HG03442 (cell line): Measurements from ENCODE around the gene SYNE1.
A peak's percentile ranks its signal among the peaks of the same experiment; 100 is the strongest.
"Not testable (repeated sequence)": the region's sequence is repeated elsewhere in the genome, so short reads cannot be mapped to it uniquely, and the experiment has no call there.

Source experiments
- ATAC-seq: cut with Tn5 transposase; IDR thresholded peaks from one replicate; pipeline ENCODE4 v1.9.1; 2021; ENCODE audit warnings: mild to moderate bottlenecking, moderate library complexity; ENCODE audit not compliant: unreplicated experiment

Gene SYNE1

DNA sequence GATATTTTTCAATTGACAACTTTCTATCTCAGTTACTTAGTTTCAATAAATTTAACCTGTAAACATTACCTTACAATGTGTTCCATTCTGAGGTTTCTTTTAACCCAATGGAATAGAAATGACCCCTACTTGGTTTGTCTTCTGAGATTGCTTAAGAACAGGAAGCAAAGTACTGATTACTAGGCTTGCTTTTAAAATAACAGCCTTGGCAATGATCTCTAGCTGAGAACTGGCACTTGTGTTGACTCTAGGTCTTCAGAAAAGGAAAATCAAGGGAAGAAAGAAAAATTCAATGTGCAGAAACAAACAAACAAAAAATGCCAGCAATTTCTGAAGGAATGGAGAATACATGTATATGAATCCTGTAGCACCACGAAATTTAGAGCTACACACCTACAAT, 66.1 kb downstream of the SYNE1 start:
- no peak for ATAC-seq

DNA sequence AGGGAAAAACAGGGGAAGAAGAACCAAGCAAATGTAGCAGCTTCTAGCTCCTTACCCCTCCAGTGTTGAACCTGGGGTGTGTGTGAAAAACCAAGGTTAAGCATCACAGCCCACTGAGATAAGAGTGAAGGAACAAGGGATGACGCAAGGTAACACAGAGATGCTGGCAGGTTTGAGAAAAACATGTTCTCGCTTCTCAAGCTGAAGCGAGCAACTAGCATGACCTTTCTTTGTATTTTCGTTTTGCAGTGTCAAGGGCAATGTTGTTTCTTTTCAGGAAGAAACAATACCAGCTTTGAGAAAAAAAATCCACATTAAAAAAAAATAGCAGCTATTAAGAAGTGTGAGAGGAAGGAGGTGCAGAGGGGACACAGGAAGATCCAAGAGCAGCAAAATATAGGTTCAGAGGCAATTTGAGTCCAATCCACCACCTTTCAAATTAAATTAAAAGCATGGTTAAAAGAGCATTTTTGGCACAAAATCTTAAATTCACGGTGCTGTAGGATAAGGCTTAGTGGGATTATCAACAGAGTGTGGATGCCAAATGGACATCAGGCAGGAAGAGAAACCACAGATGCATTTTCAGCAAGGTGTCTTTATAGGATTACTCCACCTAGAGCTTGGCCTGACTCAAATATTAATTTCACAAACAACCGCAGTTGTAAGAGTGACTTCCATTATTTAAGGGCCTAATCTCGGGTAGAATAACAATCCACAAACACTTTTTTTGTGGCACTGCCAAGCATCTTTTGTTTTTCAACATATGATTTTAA, 70.9 kb downstream of the SYNE1 start:
- ATAC-seq = no peak

- ATAC-seq = no peak
These were observed 74.0 kb downstream of the SYNE1 start for GRCh38 chr6:152563177-152563576.

DNA sequence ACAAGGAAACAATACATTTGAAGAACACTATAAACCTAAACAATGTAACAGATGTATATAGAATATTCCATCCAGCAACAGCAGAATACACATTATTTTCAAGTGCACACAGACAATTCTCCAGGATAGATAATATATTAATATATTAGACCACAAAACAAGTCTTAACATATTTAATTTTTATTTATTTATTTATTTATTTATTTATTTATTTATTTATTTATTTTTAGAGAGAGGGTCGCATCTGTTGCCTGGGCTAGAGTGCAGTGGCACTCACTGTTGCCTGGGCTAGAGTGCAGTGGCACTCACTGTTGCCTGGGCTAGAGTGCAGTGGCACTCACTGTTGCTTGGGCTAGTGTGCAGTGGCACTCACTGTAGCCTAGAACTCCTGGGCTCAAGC, 78.4 kb downstream of the SYNE1 start:
- not testable (repeated sequence) for ATAC-seq

GRCh38 chr6:152557502-152557901, 79.7 kb downstream of the SYNE1 start:
- ATAC-seq = no peak

DNA sequence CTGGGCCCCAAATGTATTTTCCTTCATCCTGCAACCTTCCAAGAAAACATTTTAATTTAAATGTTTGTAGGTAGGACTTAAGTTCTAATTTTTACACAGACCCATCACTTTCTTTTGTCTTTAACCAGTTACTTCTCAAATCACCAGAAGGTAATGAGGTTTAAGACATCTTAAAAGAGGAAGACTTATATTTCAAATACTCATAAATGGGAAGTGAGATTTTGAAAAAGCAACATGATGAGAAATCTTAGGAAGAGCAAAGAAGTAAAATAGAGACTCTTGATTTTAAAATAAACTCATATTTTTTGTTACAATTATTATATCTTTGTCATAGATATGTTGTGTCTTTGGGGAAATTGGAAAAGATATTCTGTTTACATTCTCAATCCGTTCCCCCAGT, 82.3 kb downstream of the SYNE1 start:
- no peak for ATAC-seq

- peak; percentile 95 for ATAC-seq
These were observed 84.4 kb downstream of the SYNE1 start for GRCh38 chr6:152552616-152553209.

DNA sequence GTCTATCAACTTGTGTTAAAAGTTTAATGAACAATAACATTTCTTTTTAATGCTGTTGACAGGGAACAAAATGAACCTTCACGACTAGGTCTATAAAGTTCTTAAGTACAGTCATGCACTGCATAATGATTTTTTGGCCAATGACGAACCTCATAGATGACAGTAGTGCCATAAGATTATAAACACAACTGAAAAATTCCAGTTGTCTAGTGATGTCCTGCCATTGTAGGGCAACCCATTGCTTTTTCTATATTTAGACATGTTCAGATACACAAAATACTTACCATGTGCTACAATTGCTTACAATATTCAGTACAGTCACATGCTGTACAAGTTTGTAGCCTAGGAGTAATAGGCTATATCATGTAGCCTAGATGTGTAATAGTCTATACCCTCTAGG, 93.6 kb downstream of the SYNE1 start:
- ATAC-seq = no peak

GRCh38 chr6:152540381-152540780, 96.8 kb downstream of the SYNE1 start:
- no peak for ATAC-seq

DNA sequence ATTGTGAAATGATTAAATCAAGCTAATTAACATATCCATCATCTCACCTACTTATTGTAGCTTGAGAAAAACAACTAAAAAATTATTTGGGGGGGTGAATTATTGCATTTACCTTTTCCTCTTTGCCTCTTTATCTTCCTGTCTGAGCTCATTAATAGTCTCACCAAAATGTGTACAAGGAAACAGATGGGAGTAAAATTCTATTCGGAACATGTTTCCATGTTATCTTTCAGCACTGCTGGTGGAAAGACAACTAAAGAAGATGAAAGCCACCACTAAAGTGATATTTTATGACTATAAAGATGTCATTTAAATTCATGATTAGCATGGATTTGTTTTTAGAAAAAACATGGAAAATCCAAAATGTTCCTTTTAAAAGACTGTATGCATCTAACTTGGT, 102.6 kb downstream of the SYNE1 start:
- ATAC-seq = no peak

GRCh38 chr6:152532556-152533422, 104.4 kb downstream of the SYNE1 start:
- ATAC-seq = no peak

- no peak for ATAC-seq
These were observed 105.5 kb downstream of the SYNE1 start for GRCh38 chr6:152531659-152532058.

DNA sequence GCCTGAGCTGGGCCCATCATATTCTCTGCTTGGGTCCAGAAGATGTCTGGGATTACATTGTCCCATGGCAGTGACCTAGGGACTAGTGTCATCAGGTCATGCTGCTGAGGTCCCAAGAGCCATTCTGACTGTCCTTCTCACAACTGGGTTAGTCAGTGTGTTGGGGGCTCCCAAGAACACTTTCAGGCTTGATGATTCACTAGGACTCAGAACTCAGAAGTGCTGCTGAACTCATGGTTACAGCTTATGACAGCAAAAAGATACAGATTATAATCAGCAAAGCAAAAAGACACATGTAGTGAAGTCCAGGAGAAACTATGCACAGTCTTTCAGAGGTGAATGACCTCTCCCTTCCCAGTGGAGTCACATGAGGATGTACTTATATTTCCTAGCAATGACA, 107.8 kb downstream of the SYNE1 start:
- ATAC-seq = no peak

DNA sequence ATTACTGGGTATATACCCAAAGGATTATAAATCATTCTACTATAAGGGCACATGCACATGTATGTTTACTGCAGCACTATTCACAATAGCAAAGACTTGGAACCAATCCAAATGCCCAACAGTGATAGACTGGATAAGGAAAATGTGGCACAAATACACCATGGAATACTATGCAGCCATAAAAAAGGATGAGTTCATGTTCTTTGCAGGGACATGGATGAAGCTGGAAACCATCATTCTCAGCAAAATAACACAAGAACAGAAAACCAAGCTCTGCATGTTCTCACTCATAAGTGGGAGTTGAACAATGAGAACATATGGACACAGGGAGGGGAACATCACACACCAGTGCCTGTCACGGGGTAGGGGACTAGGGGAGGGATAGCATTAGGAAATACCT, 123.0 kb downstream of the SYNE1 start:
- ATAC-seq = not testable (repeated sequence)

DNA sequence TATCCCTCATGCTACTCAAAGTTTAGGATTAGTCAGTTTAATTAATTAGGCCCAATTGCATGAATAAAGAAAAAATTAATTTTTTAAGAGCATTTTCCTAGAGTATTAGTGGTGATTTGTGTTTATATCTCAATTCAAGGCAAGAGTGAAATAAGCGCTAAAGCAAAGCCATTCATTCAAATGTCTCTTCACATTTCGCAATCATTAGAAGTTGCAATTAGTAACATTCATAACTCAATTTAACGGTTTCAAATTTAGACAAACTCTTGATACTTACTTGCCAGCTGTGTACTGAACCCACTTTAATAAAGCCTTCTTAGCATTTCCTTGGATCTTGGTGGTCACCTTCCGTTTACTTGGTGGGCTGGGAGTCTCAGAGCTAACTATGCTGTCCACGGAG, 127.2 kb downstream of the SYNE1 start:
- no peak for ATAC-seq

DNA sequence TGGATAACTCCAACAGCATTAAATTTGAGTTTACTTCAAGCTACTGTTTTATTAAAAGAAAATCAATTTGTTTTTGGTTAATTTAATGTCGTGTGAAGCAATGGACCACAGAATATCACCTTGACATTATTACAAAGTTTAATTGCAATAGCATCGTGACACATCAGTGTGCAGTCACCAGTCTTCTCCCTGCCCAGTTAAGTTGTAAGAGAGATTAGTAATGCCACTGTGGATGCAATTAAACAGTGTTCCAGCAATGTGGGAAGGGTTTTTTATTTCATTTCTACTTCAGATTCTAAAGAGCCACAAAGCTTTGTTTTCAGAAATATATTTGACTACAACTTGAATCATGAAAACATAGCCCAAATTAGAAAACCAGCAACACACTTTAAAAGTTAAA, 128.7 kb downstream of the SYNE1 start:
- no peak for ATAC-seq

- ATAC-seq = no peak
These were observed 133.6 kb downstream of the SYNE1 start for GRCh38 chr6:152503546-152503945.

GRCh38 chr6:152502421-152503188, 134.6 kb downstream of the SYNE1 start:
- no peak for ATAC-seq

DNA sequence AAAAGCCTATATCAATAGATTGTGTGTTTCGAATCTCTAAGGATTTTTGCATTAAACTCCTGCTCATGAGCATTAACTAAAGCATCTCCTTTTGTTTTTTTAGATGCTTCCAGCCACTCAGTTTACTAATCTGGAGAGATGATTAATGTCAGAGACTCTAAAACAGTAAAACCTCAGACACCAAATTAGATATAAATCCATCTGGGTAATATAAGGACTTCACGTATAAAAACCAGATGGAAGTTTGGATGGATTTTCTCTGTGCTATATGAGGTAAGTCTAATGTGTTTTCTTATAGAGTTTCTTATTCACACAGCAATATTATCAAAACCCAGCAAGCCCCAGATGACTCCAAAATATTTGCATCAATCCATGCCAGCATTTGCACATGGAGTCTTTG, 137.2 kb downstream of the SYNE1 start:
- ATAC-seq = no peak

DNA sequence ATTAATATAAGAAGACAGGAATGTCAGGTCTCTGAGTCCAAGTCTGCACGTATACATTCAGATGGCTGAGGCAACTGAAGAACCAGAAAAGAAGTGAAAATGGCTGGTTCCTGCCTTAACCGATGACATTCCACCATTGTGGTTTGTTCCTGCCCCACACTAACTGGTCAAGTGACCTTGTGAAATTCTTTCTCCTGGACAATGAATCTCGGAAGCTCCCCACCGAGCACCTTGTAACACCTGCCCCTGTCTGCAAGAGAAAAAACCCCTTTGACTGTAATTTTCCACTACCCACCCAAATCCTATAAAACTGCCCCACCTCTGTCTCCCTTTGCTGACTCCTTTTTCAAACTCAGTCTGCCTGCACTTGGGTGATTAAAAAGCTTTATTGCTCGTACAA, 140.4 kb downstream of the SYNE1 start:
- ATAC-seq = no peak

GRCh38 chr6:152495456-152495855, 141.7 kb downstream of the SYNE1 start:
- ATAC-seq = not testable (repeated sequence)
